HEK293 (cell line): ENCODE measurements around the gene TCN1.

Experiments used
- CTCF ChIA-PET: fragments of 350-600 bp; formaldehyde crosslinking; extraction: SDS; loops from one replicate; lab custom pipeline; 2021; ENCODE audit warnings: antibody characterized with exemption; lab: Yijun Ruan, JAX
- POLR2A ChIA-PET: fragments of 300-600 bp; formaldehyde crosslinking; extraction: SDS; loops from one replicate; lab custom pipeline; 2020; ENCODE audit warnings: antibody characterized with exemption, inconsistent platforms; lab: Yijun Ruan, JAX
- H3K27ac ChIP-seq: fragments of 200-500 bp; sonication (Bioruptor generic); 2 replicates; pipeline ENCODE4 v1.5.1; 2014; ENCODE audit warnings: low read depth, low read length, control low read depth, inconsistent platforms; ENCODE audit errors: extremely low read depth
- H3K36me3 ChIP-seq, 2 experiments: fragments of 200-500 bp in 1 of 2; sonication (Bioruptor generic) in 1 of 2; 1 replicate in 1 of 2; 2 replicates in 1 of 2; pipeline ENCODE4 v1.5.1; 2014 to 2017; ENCODE audit warnings: inconsistent platforms in 2 of 2, low read length in 2 of 2; ENCODE audit not compliant: control insufficient read depth in 2 of 2, insufficient read depth in 1 of 2
- H3K4me1 ChIP-seq: fragments of 200-500 bp; sonication (Bioruptor generic); 2 replicates; pipeline ENCODE4 v1.5.1; 2014; ENCODE audit warnings: mild to moderate bottlenecking, low read length, inconsistent platforms; ENCODE audit not compliant: control insufficient read depth, insufficient read depth
- H3K4me3 ChIP-seq: 2 replicates; pipeline ENCODE4 v1.5.1; 2011; ENCODE audit warnings: low read depth, mild to moderate bottlenecking, control low read depth, low read length, moderate library complexity
- H3K9me3 ChIP-seq: fragments of 200-500 bp; sonication (Bioruptor generic); 2 replicates; pipeline ENCODE4 v1.5.1; 2014; ENCODE audit warnings: low read depth, low read length, inconsistent platforms; ENCODE audit not compliant: control insufficient read depth, insufficient read depth
- BCL11A ChIP-seq: fragments of 450-650 bp; formaldehyde crosslinking; IDR thresholded peaks from 2 replicates; pipeline ENCODE4 v1.5.1; 2016; ENCODE audit warnings: low read depth, missing biosample characterization, missing genetic modification characterization
- SETDB1 ChIP-seq: IDR thresholded peaks from one replicate; pipeline ENCODE4 v1.6.1; 2017; ENCODE audit warnings: mild to moderate bottlenecking, low read length, moderate library complexity, mixed read lengths; ENCODE audit not compliant: insufficient read length
- TRIM28 ChIP-seq: IDR thresholded peaks from 2 replicates; pipeline ENCODE4 v1.6.1; 2011; ENCODE audit warnings: low read length, control low read depth, borderline replicate concordance
- WT1 ChIP-seq: fragments of 450-650 bp; formaldehyde crosslinking; IDR thresholded peaks from 2 replicates; pipeline ENCODE4 v1.5.1; 2016; ENCODE audit warnings: missing biosample characterization, missing genetic modification characterization
- ZNF114 ChIP-seq: fragments of 450-650 bp; formaldehyde crosslinking; IDR thresholded peaks from 2 replicates; pipeline ENCODE4 v1.5.0; 2017; ENCODE audit warnings: missing biosample characterization, missing genetic modification characterization
- ZNF341 ChIP-seq: fragments of 450-650 bp; formaldehyde crosslinking; IDR thresholded peaks from 2 replicates; pipeline ENCODE4; 2016; ENCODE audit warnings: low read depth, missing biosample characterization, missing genetic modification characterization
- ZNF366 ChIP-seq: fragments of 450-650 bp; formaldehyde crosslinking; conservative IDR thresholded peaks from 2 replicates; pipeline ENCODE4 v1.5.1; 2016; ENCODE audit warnings: missing biosample characterization, missing genetic modification characterization
- ZNF585B ChIP-seq: fragments of 450-650 bp; formaldehyde crosslinking; IDR thresholded peaks from 2 replicates; pipeline ENCODE4 v1.5.1; 2016; ENCODE audit warnings: missing biosample characterization, missing genetic modification characterization
- ZNF658 ChIP-seq: fragments of 450-650 bp; formaldehyde crosslinking; IDR thresholded peaks from 2 replicates; pipeline ENCODE4; 2016; ENCODE audit warnings: missing biosample characterization, missing genetic modification characterization
- ZNF791 ChIP-seq: fragments of 450-650 bp; formaldehyde crosslinking; IDR thresholded peaks from 2 replicates; pipeline ENCODE4 v1.5.1; 2016; ENCODE audit warnings: missing biosample characterization, missing genetic modification characterization
- TF ChIP-seq, protein P1 (sequence below): fragments of 450-650 bp; formaldehyde crosslinking; IDR thresholded peaks from 2 replicates; pipeline ENCODE4 v1.5.1; 2016; ENCODE audit warnings: missing biosample characterization, missing genetic modification characterization
- TF ChIP-seq, protein P2 (sequence below): fragments of 450-650 bp; formaldehyde crosslinking; IDR thresholded peaks from 2 replicates; pipeline ENCODE4 v1.5.1; 2016; ENCODE audit warnings: missing biosample characterization, missing genetic modification characterization
- TF ChIP-seq, protein P3 (sequence below): fragments of 450-650 bp; formaldehyde crosslinking; IDR thresholded peaks from 2 replicates; pipeline ENCODE4 v1.5.1; 2016; ENCODE audit warnings: missing biosample characterization, missing genetic modification characterization, low read depth
- TF ChIP-seq, protein P4 (sequence below): fragments of 450-650 bp; formaldehyde crosslinking; IDR thresholded peaks from 2 replicates; pipeline ENCODE4 v1.5.1; 2016; ENCODE audit warnings: missing biosample characterization, missing genetic modification characterization, low read depth
- TF ChIP-seq, protein P5 (sequence below): fragments of 450-650 bp; formaldehyde crosslinking; IDR thresholded peaks from 2 replicates; pipeline ENCODE4 v1.5.1; 2016; ENCODE audit warnings: missing biosample characterization, missing genetic modification characterization, borderline replicate concordance
- TF ChIP-seq, protein P6 (sequence below): fragments of 450-650 bp; formaldehyde crosslinking; IDR thresholded peaks from 2 replicates; pipeline ENCODE4 v1.5.1; 2016; ENCODE audit warnings: missing biosample characterization, missing genetic modification characterization
- TF ChIP-seq, protein P7 (sequence below): fragments of 450-650 bp; formaldehyde crosslinking; IDR thresholded peaks from 2 replicates; pipeline ENCODE4 v1.5.1; 2016; ENCODE audit warnings: missing biosample characterization, missing genetic modification characterization

TCN1 gene

DNA sequence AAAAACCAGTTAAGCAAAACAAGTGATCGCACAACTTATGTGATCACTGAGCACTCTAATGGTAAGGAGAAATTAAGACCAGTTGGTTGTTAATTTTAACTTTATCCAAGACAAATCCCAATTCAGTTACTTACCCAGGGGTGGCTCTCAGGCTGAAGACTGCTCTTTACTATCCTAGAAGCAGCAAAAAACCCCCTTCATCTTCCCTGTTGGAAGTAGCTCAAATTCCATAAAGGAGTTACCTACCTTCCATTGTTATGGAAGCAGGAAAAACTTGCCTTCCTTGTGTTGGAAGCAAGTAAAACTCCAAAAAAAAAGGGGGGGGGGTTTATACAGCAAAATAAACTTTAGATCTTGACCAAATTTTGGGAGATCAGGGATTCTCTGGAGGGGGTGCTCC, 50.5 kb downstream of the TCN1 start (continued):
- TF ChIP-seq ZNF791 (no peak), BCL11A (no peak), ZNF341 (tag by site-specific recombination) (no peak)

DNA sequence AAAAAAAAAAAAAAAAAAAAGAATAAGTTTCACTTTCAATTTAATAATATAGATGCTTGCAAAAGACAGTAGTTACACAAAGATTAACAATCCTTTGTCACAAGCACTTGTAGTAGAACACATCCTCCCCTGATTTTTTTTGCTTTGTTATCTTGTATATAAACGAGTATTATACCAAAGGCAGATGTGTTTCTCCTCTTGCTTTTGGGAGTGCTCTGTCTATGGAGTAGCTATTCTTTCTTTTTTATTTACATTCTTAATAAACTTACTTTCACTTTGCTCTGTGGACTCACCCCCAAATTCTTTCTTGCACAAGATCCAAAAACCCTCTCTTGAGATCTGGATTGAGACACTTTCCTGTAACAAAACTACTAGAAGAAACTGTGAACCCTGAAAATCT, 52.3 kb downstream of the TCN1 start:
- Histone ChIP-seq H3K4me1 (no peaks in the 10 kb centered on the region), H3K9me3 (no peaks in the 10 kb centered on the region), H3K27ac (no peak overlapping the region), H3K4me3 (no peak overlapping the region), H3K36me3 (no peaks in the 10 kb centered on the region)
- ChIA-PET CTCF (no interaction called here), POLR2A (no interaction called here)
- TF ChIP-seq ZNF658 (no peak), SETDB1 (no peak), ZNF114 (tag by site-specific recombination) (no peak), WT1 (no peak), ZNF366 (tag by site-specific recombination) (no peak)
- TF ChIP-seq, protein P1, sequence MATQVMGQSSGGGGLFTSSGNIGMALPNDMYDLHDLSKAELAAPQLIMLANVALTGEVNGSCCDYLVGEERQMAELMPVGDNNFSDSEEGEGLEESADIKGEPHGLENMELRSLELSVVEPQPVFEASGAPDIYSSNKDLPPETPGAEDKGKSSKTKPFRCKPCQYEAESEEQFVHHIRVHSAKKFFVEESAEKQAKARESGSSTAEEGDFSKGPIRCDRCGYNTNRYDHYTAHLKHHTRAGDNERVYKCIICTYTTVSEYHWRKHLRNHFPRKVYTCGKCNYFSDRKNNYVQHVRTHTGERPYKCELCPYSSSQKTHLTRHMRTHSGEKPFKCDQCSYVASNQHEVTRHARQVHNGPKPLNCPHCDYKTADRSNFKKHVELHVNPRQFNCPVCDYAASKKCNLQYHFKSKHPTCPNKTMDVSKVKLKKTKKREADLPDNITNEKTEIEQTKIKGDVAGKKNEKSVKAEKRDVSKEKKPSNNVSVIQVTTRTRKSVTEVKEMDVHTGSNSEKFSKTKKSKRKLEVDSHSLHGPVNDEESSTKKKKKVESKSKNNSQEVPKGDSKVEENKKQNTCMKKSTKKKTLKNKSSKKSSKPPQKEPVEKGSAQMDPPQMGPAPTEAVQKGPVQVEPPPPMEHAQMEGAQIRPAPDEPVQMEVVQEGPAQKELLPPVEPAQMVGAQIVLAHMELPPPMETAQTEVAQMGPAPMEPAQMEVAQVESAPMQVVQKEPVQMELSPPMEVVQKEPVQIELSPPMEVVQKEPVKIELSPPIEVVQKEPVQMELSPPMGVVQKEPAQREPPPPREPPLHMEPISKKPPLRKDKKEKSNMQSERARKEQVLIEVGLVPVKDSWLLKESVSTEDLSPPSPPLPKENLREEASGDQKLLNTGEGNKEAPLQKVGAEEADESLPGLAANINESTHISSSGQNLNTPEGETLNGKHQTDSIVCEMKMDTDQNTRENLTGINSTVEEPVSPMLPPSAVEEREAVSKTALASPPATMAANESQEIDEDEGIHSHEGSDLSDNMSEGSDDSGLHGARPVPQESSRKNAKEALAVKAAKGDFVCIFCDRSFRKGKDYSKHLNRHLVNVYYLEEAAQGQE: no peak
- TF ChIP-seq, protein P2, sequence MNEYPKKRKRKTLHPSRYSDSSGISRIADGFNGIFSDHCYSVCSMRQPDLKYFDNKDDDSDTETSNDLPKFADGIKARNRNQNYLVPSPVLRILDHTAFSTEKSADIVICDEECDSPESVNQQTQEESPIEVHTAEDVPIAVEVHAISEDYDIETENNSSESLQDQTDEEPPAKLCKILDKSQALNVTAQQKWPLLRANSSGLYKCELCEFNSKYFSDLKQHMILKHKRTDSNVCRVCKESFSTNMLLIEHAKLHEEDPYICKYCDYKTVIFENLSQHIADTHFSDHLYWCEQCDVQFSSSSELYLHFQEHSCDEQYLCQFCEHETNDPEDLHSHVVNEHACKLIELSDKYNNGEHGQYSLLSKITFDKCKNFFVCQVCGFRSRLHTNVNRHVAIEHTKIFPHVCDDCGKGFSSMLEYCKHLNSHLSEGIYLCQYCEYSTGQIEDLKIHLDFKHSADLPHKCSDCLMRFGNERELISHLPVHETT: no peak
- TF ChIP-seq, protein P3, sequence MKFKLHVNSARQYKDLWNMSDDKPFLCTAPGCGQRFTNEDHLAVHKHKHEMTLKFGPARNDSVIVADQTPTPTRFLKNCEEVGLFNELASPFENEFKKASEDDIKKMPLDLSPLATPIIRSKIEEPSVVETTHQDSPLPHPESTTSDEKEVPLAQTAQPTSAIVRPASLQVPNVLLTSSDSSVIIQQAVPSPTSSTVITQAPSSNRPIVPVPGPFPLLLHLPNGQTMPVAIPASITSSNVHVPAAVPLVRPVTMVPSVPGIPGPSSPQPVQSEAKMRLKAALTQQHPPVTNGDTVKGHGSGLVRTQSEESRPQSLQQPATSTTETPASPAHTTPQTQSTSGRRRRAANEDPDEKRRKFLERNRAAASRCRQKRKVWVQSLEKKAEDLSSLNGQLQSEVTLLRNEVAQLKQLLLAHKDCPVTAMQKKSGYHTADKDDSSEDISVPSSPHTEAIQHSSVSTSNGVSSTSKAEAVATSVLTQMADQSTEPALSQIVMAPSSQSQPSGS (tag by site-specific recombination): no peak
- TF ChIP-seq, protein P4, sequence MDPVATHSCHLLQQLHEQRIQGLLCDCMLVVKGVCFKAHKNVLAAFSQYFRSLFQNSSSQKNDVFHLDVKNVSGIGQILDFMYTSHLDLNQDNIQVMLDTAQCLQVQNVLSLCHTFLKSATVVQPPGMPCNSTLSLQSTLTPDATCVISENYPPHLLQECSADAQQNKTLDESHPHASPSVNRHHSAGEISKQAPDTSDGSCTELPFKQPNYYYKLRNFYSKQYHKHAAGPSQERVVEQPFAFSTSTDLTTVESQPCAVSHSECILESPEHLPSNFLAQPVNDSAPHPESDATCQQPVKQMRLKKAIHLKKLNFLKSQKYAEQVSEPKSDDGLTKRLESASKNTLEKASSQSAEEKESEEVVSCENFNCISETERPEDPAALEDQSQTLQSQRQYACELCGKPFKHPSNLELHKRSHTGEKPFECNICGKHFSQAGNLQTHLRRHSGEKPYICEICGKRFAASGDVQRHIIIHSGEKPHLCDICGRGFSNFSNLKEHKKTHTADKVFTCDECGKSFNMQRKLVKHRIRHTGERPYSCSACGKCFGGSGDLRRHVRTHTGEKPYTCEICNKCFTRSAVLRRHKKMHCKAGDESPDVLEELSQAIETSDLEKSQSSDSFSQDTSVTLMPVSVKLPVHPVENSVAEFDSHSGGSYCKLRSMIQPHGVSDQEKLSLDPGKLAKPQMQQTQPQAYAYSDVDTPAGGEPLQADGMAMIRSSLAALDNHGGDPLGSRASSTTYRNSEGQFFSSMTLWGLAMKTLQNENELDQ (tag by site-specific recombination): no peak

DNA sequence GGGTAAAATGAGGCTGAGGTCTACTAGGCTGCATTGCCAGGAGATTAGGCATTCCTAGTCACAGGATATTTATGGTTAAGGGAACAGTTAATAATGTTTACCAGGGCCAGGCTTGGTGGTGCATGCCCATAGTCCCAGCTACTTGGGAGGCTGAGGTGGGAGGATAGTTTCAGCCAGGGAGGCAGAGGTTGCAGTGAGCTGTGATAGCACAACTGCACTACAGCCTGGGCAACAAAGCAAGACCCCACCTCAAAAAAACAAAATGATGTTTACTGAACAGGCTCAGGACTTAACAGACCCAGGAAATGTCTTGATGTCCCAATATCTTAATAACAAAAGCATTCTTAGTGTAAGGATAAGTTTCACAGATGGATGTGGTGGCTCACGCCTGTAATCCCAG, 52.9 kb downstream of the TCN1 start:
- Histone ChIP-seq H3K36me3 (peaks cover under 1 to 5% of the 10 kb centered on the region in 2 experiments; a peak in 1 of 3 replicates), H3K4me1 (no peaks in the 10 kb centered on the region), H3K9me3 (no peaks in the 10 kb centered on the region), H3K27ac (no peak overlapping the region), H3K4me3 (no peak overlapping the region)
- ChIA-PET CTCF (no interaction called here), POLR2A (no interaction called here)
- TF ChIP-seq ZNF585B (tag by site-specific recombination) (no peak), TRIM28 (no peak)
- TF ChIP-seq, protein P5, sequence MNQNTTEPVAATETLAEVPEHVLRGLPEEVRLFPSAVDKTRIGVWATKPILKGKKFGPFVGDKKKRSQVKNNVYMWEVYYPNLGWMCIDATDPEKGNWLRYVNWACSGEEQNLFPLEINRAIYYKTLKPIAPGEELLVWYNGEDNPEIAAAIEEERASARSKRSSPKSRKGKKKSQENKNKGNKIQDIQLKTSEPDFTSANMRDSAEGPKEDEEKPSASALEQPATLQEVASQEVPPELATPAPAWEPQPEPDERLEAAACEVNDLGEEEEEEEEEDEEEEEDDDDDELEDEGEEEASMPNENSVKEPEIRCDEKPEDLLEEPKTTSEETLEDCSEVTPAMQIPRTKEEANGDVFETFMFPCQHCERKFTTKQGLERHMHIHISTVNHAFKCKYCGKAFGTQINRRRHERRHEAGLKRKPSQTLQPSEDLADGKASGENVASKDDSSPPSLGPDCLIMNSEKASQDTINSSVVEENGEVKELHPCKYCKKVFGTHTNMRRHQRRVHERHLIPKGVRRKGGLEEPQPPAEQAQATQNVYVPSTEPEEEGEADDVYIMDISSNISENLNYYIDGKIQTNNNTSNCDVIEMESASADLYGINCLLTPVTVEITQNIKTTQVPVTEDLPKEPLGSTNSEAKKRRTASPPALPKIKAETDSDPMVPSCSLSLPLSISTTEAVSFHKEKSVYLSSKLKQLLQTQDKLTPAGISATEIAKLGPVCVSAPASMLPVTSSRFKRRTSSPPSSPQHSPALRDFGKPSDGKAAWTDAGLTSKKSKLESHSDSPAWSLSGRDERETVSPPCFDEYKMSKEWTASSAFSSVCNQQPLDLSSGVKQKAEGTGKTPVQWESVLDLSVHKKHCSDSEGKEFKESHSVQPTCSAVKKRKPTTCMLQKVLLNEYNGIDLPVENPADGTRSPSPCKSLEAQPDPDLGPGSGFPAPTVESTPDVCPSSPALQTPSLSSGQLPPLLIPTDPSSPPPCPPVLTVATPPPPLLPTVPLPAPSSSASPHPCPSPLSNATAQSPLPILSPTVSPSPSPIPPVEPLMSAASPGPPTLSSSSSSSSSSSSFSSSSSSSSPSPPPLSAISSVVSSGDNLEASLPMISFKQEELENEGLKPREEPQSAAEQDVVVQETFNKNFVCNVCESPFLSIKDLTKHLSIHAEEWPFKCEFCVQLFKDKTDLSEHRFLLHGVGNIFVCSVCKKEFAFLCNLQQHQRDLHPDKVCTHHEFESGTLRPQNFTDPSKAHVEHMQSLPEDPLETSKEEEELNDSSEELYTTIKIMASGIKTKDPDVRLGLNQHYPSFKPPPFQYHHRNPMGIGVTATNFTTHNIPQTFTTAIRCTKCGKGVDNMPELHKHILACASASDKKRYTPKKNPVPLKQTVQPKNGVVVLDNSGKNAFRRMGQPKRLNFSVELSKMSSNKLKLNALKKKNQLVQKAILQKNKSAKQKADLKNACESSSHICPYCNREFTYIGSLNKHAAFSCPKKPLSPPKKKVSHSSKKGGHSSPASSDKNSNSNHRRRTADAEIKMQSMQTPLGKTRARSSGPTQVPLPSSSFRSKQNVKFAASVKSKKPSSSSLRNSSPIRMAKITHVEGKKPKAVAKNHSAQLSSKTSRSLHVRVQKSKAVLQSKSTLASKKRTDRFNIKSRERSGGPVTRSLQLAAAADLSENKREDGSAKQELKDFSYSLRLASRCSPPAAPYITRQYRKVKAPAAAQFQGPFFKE (tag by site-specific recombination): no peak
- TF ChIP-seq, protein P6, sequence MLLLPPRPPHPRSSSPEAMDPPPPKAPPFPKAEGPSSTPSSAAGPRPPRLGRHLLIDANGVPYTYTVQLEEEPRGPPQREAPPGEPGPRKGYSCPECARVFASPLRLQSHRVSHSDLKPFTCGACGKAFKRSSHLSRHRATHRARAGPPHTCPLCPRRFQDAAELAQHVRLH (tag by site-specific recombination): no peak
- TF ChIP-seq, protein P7, sequence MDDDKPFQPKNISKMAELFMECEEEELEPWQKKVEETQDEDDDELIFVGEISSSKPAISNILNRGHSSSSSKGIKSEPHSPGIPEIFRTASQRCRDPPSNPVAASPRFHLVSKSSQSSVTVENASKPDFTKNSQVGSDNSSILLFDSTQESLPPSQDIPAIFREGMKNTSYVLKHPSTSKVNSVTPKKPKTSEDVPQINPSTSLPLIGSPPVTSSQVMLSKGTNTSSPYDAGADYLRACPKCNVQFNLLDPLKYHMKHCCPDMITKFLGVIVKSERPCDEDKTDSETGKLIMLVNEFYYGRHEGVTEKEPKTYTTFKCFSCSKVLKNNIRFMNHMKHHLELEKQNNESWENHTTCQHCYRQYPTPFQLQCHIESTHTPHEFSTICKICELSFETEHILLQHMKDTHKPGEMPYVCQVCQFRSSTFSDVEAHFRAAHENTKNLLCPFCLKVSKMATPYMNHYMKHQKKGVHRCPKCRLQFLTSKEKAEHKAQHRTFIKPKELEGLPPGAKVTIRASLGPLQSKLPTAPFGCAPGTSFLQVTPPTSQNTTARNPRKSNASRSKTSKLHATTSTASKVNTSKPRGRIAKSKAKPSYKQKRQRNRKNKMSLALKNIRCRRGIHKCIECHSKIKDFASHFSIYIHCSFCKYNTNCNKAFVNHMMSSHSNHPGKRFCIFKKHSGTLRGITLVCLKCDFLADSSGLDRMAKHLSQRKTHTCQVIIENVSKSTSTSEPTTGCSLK (tag by site-specific recombination): no peak
